Mesenchymal stem cell (in vitro differentiated cells and primary cell): ENCODE results near the gene ASNSD1.
"Not testable (repeated sequence)": the region's sequence is repeated elsewhere in the genome, so short reads cannot be mapped to it uniquely, and the experiment has no call there.

ENCODE experiments used
- DNase-seq: peaks from one replicate; pipeline ENCODE4 v3.0.0-alpha.2; 2013
- H2AFZ ChIP-seq: one replicate; pipeline ENCODE4 v1.6.1; 2013; ENCODE audit warnings: low read depth, mild to moderate bottlenecking, control low read depth, inconsistent platforms, low read length, moderate library complexity
- H2AK5ac ChIP-seq: 2 replicates; pipeline ENCODE4 v1.6.1; 2013; ENCODE audit warnings: low read length, moderate library complexity, mild to moderate bottlenecking, inconsistent platforms; ENCODE audit not compliant: severe bottlenecking
- H2BK120ac ChIP-seq: one replicate; pipeline ENCODE4 v1.6.1; 2013; ENCODE audit warnings: low read depth, mild to moderate bottlenecking, inconsistent platforms, low read length, moderate library complexity
- H2BK12ac ChIP-seq, 2 experiments: one replicate each; pipeline ENCODE4 v1.6.1; 2013; ENCODE audit warnings: inconsistent platforms in 2 of 2, low read length in 2 of 2, mild to moderate bottlenecking in 2 of 2, moderate library complexity in 2 of 2, control low read depth in 1 of 2
- H2BK15ac ChIP-seq: one replicate; pipeline ENCODE4 v1.6.1; 2013; ENCODE audit warnings: mild to moderate bottlenecking, low read depth, inconsistent platforms; ENCODE audit not compliant: poor library complexity, severe bottlenecking
- H2BK5ac ChIP-seq: 2 replicates; pipeline ENCODE4 v1.6.1; 2013; ENCODE audit warnings: low read depth, mild to moderate bottlenecking, low read length, control low read depth, inconsistent platforms; ENCODE audit not compliant: poor library complexity, severe bottlenecking
- H3K14ac ChIP-seq, 2 experiments: one replicate each; pipeline ENCODE4 v1.6.1; 2013; ENCODE audit warnings: inconsistent platforms in 2 of 2, low read length in 2 of 2, control low read depth in 1 of 2, mild to moderate bottlenecking in 1 of 2, moderate library complexity in 1 of 2
- H3K18ac ChIP-seq, 2 experiments: one replicate each; pipeline ENCODE4 v1.6.1; 2013; ENCODE audit warnings: inconsistent platforms in 2 of 2, low read length in 2 of 2, control low read depth in 1 of 2, low read depth in 1 of 2, mild to moderate bottlenecking in 1 of 2
- H3K23ac ChIP-seq, 2 experiments: one replicate each; pipeline ENCODE4 v1.6.1; 2013; ENCODE audit warnings: inconsistent platforms in 2 of 2, low read length in 2 of 2, mild to moderate bottlenecking in 2 of 2, moderate library complexity in 2 of 2, control low read depth in 1 of 2
- H3K27ac ChIP-seq: 2 replicates; pipeline ENCODE4 v1.5.1; 2013; ENCODE audit warnings: mild to moderate bottlenecking, moderate library complexity, low read length, control low read depth, inconsistent platforms; ENCODE audit not compliant: poor library complexity, severe bottlenecking
- H3K27me3 ChIP-seq, 2 experiments: 2 replicates each; pipeline versions ENCODE4 v1.6.1 to v1.7.0; 2013; ENCODE audit warnings: low read length in 2 of 2, mild to moderate bottlenecking in 2 of 2, moderate library complexity in 2 of 2, control low read depth in 1 of 2, inconsistent platforms in 1 of 2; ENCODE audit not compliant: control insufficient read depth in 1 of 2, insufficient read depth in 1 of 2
- H3K36me3 ChIP-seq, 2 experiments: 2 replicates each; pipeline versions ENCODE4 v1.6.1 to v1.7.0; 2013; ENCODE audit warnings: low read length in 2 of 2, control low read depth in 1 of 2, inconsistent platforms in 1 of 2, low read depth in 1 of 2, mild to moderate bottlenecking in 1 of 2; ENCODE audit not compliant: insufficient read depth in 2 of 2, control insufficient read depth in 1 of 2
- H3K4ac ChIP-seq, 2 experiments: one replicate each; pipeline ENCODE4 v1.6.1; 2013; ENCODE audit warnings: inconsistent platforms in 2 of 2, low read length in 2 of 2, mild to moderate bottlenecking in 2 of 2, moderate library complexity in 2 of 2, control low read depth in 1 of 2, low read depth in 1 of 2
- H3K4me1 ChIP-seq: 2 replicates; pipeline ENCODE4 v1.6.1; 2013; ENCODE audit warnings: low read depth, low read length, control low read depth; ENCODE audit not compliant: control insufficient read depth, insufficient read depth
- H3K4me2 ChIP-seq: 2 replicates; pipeline ENCODE4 v1.6.1; 2013; ENCODE audit warnings: low read length, mild to moderate bottlenecking, inconsistent platforms; ENCODE audit not compliant: poor library complexity, severe bottlenecking
- H3K4me3 ChIP-seq, 2 experiments: 2 replicates each; pipeline versions ENCODE4 v1.5.1 to v1.7.0; 2013; ENCODE audit warnings: low read length in 2 of 2, mild to moderate bottlenecking in 2 of 2, control low read depth in 1 of 2, low read depth in 1 of 2; ENCODE audit not compliant: insufficient read depth in 1 of 2
- H3K79me1 ChIP-seq: replicated peaks from 2 replicates; pipeline ENCODE4 v1.6.1; 2013; ENCODE audit warnings: mild to moderate bottlenecking, control low read depth, low read length, inconsistent platforms; ENCODE audit not compliant: poor library complexity, severe bottlenecking
- H3K9ac ChIP-seq: 2 replicates; pipeline ENCODE4 v1.7.0; 2013; ENCODE audit warnings: mild to moderate bottlenecking, low read length, moderate library complexity
- H3K9me3 ChIP-seq: 2 replicates; pipeline ENCODE4 v1.7.0; 2013; ENCODE audit warnings: mild to moderate bottlenecking, low read length; ENCODE audit not compliant: control insufficient read depth
- H4K8ac ChIP-seq: one replicate; pipeline ENCODE4 v1.6.1; 2013; ENCODE audit warnings: inconsistent platforms, mild to moderate bottlenecking, low read length, moderate library complexity
- H4K91ac ChIP-seq: one replicate; pipeline ENCODE4 v1.6.1; 2013; ENCODE audit warnings: mild to moderate bottlenecking, low read length, inconsistent platforms
- WGBS: methylation state at CpG from one replicate; pipeline ENCODE4 v1.1.7; 2013; ENCODE audit warnings: mixed read lengths; 5-methylcytosine and 5-hydroxymethylcytosine counted together

The ASNSD1 gene

DNA sequence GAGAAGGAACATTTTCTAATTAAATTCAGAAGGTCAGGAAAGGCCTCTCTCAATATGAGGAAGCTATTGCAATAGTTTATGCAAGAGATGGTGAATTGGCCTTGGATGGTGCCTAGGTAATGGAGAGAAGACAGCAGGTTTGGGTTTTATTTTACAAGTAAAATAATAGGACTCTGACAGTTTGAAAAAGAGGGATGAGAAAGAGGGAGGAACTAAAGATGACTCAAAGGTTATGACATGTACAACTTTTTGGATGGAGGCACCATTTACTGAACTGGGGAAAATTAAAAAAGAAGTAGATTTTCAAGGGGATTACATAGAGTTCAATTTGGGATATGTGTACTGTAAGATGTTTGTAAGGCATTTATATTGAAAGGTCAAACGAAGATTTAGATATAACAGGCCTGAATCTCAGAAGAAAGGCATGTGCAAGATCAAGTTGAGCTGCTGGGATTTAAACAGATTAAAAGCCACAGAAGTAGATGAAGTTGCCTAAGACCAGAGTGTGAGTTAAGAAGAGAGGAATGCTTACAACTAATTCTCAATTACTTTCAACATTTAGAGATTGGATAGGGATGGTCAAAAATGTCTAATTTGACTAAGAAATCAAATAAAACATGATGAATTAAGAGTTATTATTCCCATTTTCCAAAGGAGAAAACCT lies 12.3 kb upstream of the ASNSD1 start:
- no peak overlapping the region for H3K27ac ChIP-seq

GRCh38 chr2:189651284-189651683 lies 10.0 kb upstream of the ASNSD1 start:
- Histone ChIP-seq H2AK5ac (no peak overlapping the region), H3K18ac (no peak overlapping the region), H4K91ac (no peak overlapping the region), H3K23ac (no peak overlapping the region), H3K9ac (no peak overlapping the region), H3K27me3 (no peaks in the 10 kb centered on the region), H3K4me2 (no peak overlapping the region), H3K4me3 (no peak overlapping the region), H3K4me1 (no peaks in the 10 kb centered on the region), H4K8ac (no peak overlapping the region), H2BK12ac (no peak overlapping the region), H3K4ac (no peak overlapping the region), H2BK15ac (no peak overlapping the region), H3K79me1 (no peaks in the 10 kb centered on the region), H2BK120ac (no peak overlapping the region), H3K9me3 (peaks cover 4% of the 10 kb centered on the region), H3K36me3 (no peaks in the 10 kb centered on the region), H2BK5ac (no peak overlapping the region), H3K27ac (no peak overlapping the region), H2AFZ (no peak overlapping the region), H3K14ac (no peak overlapping the region)
- no peak for DNase-seq

More for the DNA sequence above, 12.3 kb upstream of the ASNSD1 start:
- DNase-seq: peak; percentile 55
- H2AFZ ChIP-seq: no peak overlapping the region
- H3K23ac ChIP-seq: no peak overlapping the region
- no peak overlapping the region for H2BK120ac ChIP-seq
- H4K8ac ChIP-seq: no peak overlapping the region
- H3K18ac ChIP-seq: no peak overlapping the region
- H3K4me3 ChIP-seq: no peak overlapping the region
- H4K91ac ChIP-seq: no peak overlapping the region
- 77% methylated on average over 1 of the region's 1 CpG for WGBS
- no peaks in the 10 kb centered on the region for H3K36me3 ChIP-seq
- no peak overlapping the region for H3K4ac ChIP-seq
- no peaks in the 10 kb centered on the region for H3K27me3 ChIP-seq
- H2BK12ac ChIP-seq: no peak overlapping the region
- no peak overlapping the region for H3K14ac ChIP-seq
- H2BK5ac ChIP-seq: no peak overlapping the region
- no peak overlapping the region for H3K4me2 ChIP-seq
- no peak overlapping the region for H2AK5ac ChIP-seq
- no peak overlapping the region for H3K9ac ChIP-seq
- H2BK15ac ChIP-seq: no peak overlapping the region
- no peaks in the 10 kb centered on the region for H3K4me1 ChIP-seq
- H3K9me3 ChIP-seq: peaks cover 4% of the 10 kb centered on the region
- no peaks in the 10 kb centered on the region for H3K79me1 ChIP-seq

DNA sequence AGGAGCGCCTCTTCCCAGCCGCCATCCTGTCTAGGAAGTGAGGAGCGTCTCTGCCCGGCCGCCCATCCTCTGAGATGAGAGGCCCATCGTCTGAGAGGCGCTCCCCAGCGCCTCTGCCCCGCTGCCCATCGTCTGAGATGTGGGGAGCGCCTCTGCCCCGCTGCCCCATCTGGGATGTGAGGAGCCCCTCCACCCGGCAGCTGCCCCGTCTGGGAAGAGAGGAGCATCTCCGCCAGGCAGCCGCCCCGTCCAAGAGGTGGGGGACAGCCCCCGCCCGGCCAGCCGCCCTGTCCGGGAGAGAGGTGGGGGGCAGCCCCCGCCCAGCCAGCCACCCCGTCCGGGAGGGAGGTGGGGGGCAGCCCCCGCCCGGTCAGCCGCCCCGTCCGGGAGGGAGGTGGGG lies 7.8 kb upstream of the ASNSD1 start:
- not testable (repeated sequence) for DNase-seq, H3K4me2 ChIP-seq, H3K4me1 ChIP-seq, H3K27ac ChIP-seq, H2BK120ac ChIP-seq, H3K27me3 ChIP-seq, H2AFZ ChIP-seq, H3K4ac ChIP-seq, H4K8ac ChIP-seq, H2BK12ac ChIP-seq, H4K91ac ChIP-seq, H3K14ac ChIP-seq, H3K18ac ChIP-seq, H3K23ac ChIP-seq, H3K9me3 ChIP-seq, H3K4me3 ChIP-seq, H3K9ac ChIP-seq, H3K36me3 ChIP-seq, H3K79me1 ChIP-seq, H2AK5ac ChIP-seq, H2BK5ac ChIP-seq, H2BK15ac ChIP-seq
- 96% methylated on average over 24 of the region's 29 CpGs for WGBS

DNA sequence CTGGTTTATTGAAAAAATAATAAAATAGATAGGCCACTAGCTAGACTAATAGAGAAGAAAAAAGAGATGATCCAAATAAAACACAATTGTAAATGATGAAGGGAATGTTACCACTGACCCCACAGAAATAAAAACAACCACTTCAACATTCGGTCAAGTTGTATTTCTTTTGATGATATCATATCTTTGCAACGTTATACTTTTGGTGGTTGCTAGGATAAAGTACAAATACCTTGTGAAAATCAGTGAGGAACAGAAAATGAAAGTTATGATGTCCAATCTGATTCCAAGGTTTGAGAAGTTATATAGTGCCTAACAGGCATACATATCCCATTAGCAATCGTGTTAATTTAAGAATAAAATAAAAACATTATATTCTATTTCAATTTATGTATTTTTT lies 6.6 kb upstream of the ASNSD1 start:
- Histone ChIP-seq H2BK120ac (no peak overlapping the region), H3K4me1 (no peaks in the 10 kb centered on the region), H3K27ac (no peak overlapping the region), H3K4ac (no peak overlapping the region), H2AK5ac (no peak overlapping the region), H3K18ac (no peak overlapping the region), H3K9ac (no peak overlapping the region), H3K36me3 (no peaks in the 10 kb centered on the region), H3K14ac (no peak overlapping the region), H4K8ac (no peak overlapping the region), H3K4me2 (no peak overlapping the region), H3K27me3 (no peaks in the 10 kb centered on the region), H2AFZ (no peak overlapping the region), H3K9me3 (peaks cover 4% of the 10 kb centered on the region), H2BK15ac (no peak overlapping the region), H4K91ac (no peak overlapping the region), H2BK12ac (no peak overlapping the region), H2BK5ac (no peak overlapping the region), H3K4me3 (no peak overlapping the region), H3K23ac (no peak overlapping the region), H3K79me1 (no peaks in the 10 kb centered on the region)
- peak; percentile 53 for DNase-seq
- WGBS: 82% methylated on average over 1 of the region's 3 CpGs
